ENCODE data around the gene CUBN. TPM values are rescaled to one million over a fixed set of nuclear protein-coding genes. Genes with fewer than 3 reads are reported as not detected.

Gene CUBN
- total RNA-seq, 4 donors from 2014 or later, result 13.4 to 31.0 (median 19.7) TPM

DNA sequence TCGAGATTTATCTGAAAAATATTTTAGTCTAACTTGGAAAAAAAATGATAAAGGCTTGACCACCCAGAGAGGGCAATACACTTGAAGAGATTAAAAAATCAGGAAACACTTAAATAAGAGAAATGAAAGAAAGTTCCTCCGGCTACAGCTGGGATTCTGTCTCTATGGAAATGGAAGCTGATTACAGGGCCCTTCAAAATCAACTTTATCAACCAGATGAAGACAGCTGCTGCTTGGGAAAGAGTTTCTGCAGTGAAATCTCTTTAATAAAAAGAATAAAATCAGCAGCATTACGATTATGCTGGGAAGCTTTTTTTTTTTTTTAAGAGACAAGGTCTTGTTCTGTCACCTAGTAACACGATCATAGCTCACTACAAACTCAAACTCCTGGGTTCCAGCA lies 316.9 kb downstream of the CUBN start:
- Histone ChIP-seq H3K27ac (no peak overlapping the region), H3K9me3 (no peaks in the 10 kb centered on the region), H3K36me3 (no peaks in the 10 kb centered on the region), H3K4me1 (peaks cover 6 to 12% of the 10 kb centered on the region in 2 donors), H3K4me3 (replicated peaks in 1 of 3) (no peak overlapping the region), H3K27me3 (no peaks in the 10 kb centered on the region)
- TF ChIP-seq, protein P1, sequence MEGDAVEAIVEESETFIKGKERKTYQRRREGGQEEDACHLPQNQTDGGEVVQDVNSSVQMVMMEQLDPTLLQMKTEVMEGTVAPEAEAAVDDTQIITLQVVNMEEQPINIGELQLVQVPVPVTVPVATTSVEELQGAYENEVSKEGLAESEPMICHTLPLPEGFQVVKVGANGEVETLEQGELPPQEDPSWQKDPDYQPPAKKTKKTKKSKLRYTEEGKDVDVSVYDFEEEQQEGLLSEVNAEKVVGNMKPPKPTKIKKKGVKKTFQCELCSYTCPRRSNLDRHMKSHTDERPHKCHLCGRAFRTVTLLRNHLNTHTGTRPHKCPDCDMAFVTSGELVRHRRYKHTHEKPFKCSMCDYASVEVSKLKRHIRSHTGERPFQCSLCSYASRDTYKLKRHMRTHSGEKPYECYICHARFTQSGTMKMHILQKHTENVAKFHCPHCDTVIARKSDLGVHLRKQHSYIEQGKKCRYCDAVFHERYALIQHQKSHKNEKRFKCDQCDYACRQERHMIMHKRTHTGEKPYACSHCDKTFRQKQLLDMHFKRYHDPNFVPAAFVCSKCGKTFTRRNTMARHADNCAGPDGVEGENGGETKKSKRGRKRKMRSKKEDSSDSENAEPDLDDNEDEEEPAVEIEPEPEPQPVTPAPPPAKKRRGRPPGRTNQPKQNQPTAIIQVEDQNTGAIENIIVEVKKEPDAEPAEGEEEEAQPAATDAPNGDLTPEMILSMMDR (IDR thresholded peaks at IDR 0.05), result no peak
- TF ChIP-seq POLR2A (IDR thresholded peaks at IDR 0.05), result no peak
- intact Hi-C loops (cut with DNase I), result no loop called here
- 89 to 92% methylated on average over 4 of the region's 4 CpGs for whole genome bisulfite sequencing, 2 donors
- no peak for DNase-seq

DNA sequence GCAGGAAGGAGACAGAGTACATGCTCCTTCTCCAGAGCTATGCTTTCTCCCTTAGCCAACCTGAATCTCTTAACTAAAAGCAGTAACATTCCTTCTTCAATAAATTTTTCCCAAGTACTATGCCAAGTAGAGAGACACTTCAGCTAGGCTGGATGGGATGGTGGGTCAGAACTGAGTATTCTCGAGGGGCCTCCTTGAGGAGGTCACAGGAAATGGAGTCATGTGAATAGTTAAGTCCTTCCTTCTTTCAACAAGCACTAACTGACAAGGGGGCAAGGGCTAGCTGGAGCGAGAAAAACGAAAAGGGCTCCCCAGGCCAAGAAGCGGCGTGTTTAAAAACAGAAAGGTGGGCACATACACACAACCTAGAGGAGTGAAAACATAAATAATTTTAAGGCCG lies 317.8 kb downstream of the CUBN start:
- no peak for DNase-seq
- Histone ChIP-seq H3K27me3 (no peaks in the 10 kb centered on the region), H3K9me3 (no peaks in the 10 kb centered on the region), H3K4me3 (replicated peaks in 1 of 3) (no peak overlapping the region), H3K27ac (no peak overlapping the region), H3K4me1 (peaks cover 6 to 12% of the 10 kb centered on the region in 2 donors), H3K36me3 (no peaks in the 10 kb centered on the region)
- WGBS, 2 donors, result 73 to 78% methylated on average over 6 of the region's 6 CpGs
- no peak for TF ChIP-seq POLR2A (IDR thresholded peaks at IDR 0.05)
- TF ChIP-seq, protein P1 (IDR thresholded peaks at IDR 0.05), result no peak
- intact Hi-C loops (cut with DNase I), result no loop called here

DNA sequence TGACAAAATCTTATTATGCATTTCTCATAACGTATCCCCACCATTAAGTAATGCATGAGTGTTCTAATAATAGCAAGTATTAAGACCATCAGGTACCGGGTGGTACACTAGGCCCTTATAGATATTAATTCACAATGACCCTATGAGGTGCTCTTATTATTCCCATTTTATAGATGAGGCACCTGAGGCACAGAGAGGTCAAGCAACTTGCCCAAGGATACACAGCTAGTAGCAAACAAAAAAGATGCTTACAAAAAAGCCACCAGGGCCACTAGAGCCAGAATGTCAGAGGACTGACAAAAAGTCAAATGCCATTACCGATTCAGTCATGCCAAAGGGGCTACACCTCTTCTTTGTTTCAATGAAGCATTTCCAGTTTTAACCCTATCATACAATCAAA lies 318.3 kb downstream of the CUBN start:
- H3K36me3 ChIP-seq, result no peaks in the 10 kb centered on the region
- peaks cover 1 to 8% of the 10 kb centered on the region in 2 donors for H3K4me1 ChIP-seq
- WGBS, 2 donors, result 75 to 81% methylated on average over 3 of the region's 3 CpGs
- DNase-seq, result no peak
- intact Hi-C loops (cut with DNase I), result no loop called here
- no peak overlapping the region for H3K27ac ChIP-seq
- no peaks in the 10 kb centered on the region for H3K9me3 ChIP-seq
- no peak overlapping the region for H3K4me3 ChIP-seq (replicated peaks in 1 of 3)
- no peak for TF ChIP-seq POLR2A (IDR thresholded peaks at IDR 0.05)
- TF ChIP-seq, protein P1 (IDR thresholded peaks at IDR 0.05), result no peak
- H3K27me3 ChIP-seq, result no peaks in the 10 kb centered on the region

DNA sequence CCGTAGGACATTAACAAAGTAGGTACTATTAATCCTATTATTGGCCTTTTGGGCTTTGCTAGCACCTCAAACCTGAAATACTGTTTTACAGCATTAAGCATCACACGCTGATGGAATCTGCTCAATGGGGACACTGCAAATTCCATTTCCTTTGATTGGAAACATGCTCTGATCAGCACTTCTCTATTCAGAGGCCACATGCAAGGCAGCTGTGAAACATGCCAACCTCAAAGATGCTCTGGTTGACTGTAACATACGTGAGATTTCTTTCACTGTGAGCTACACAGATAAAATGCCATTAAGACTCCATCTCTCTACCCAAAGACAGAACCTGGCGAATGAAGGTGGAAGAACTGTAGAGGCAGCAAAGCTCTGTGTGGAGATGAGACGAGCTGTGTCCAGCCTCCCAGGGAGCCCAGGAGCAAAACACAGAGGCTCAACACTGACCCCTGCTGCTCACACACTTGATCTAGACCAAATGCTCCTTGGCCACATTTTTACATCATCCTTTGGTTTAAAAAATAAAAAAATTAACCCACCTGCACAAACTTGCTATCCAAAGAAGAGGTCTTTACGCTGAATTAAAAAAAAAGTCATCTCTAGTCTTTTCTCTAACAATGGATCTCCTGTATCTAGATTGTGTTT lies 320.4 kb downstream of the CUBN start:
- WGBS, 2 donors, result 88 to 89% methylated on average over 6 of the region's 6 CpGs
- no peaks in the 10 kb centered on the region for H3K36me3 ChIP-seq
- intact Hi-C loops (cut with DNase I), result no loop called here
- no peak overlapping the region for H3K27ac ChIP-seq
- H3K4me3 ChIP-seq (replicated peaks in 1 of 3), result no peak overlapping the region
- TF ChIP-seq, protein P1 (IDR thresholded peaks at IDR 0.05), result peak in 3 of 6 experiments; percentile 5 to 35 (median 12)
- no peak for TF ChIP-seq POLR2A (IDR thresholded peaks at IDR 0.05)
- H3K4me1 ChIP-seq, result no peaks in the 10 kb centered on the region
- peak in 1 of 2 donors; percentile 21 for DNase-seq
- no peaks in the 10 kb centered on the region for H3K27me3 ChIP-seq
- no peaks in the 10 kb centered on the region for H3K9me3 ChIP-seq

DNA sequence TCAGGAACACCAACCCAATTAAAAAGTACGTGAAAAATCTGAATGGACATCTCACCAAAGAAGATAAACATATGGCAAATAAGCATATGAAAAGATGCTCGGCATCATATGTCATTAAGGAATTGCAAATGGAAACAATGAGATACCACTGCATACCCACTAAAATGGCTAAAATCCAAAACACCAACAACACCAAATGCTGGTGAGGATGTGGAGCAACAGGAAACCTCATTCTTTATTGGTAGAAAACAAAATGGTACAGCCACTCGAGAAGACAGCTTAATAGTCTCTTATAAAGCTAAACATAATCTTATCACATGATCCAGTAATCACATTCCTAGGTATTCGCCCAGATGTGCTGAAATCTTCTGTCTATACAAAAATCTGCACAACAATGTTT lies 325.5 kb downstream of the CUBN start:
- Histone ChIP-seq H3K27ac (no peak overlapping the region), H3K4me3 (replicated peaks in 1 of 3) (no peak overlapping the region), H3K36me3 (no peaks in the 10 kb centered on the region), H3K9me3 (no peaks in the 10 kb centered on the region), H3K27me3 (no peaks in the 10 kb centered on the region), H3K4me1 (no peaks in the 10 kb centered on the region)
- intact Hi-C loops (cut with DNase I), result no loop called here
- 93 to 94% methylated on average over 4 of the region's 4 CpGs for WGBS, 2 donors
- TF ChIP-seq, protein P1 (IDR thresholded peaks at IDR 0.05), result no peak
- no peak for TF ChIP-seq POLR2A (IDR thresholded peaks at IDR 0.05)
- DNase-seq, result no peak
